ENCODE results near the gene C6orf132.

C6orf132 gene

GRCh38 chr6:42129360-42129676 lies 13.1 kb downstream of the C6orf132 start:
- Histone ChIP-seq H4K20me1 (ENCODE audit: insufficient read depth, low read length, poor library complexity, severe bottlenecking) (no peaks in the 10 kb centered on the region), H3K4me1 (ENCODE audit: insufficient read depth, low read length, poor library complexity, severe bottlenecking) (no peaks in the 10 kb centered on the region), H3K4me3 (ENCODE audit: low read length, poor library complexity, severe bottlenecking) (no peak overlapping the region), H2AFZ (ENCODE audit: low read length) (no peak overlapping the region), H3K4me2 (ENCODE audit: low read depth, low read length, poor library complexity, severe bottlenecking) (no peak overlapping the region), H3K79me2 (ENCODE audit: insufficient read depth, low read length) (no peaks in the 10 kb centered on the region), H3K9ac (ENCODE audit: low read depth, low read length, poor library complexity, severe bottlenecking) (no peak overlapping the region), H3K9me2 (replicated peaks; ENCODE audit: low read depth, low read length) (no peaks in the 10 kb centered on the region), H3F3A (ENCODE audit: low read depth) (no peaks in the 10 kb centered on the region), H3K27me3 (ENCODE audit: insufficient read depth, low read length, poor library complexity, severe bottlenecking) (no peaks in the 10 kb centered on the region), H3K9me3 (ENCODE audit: insufficient read depth, low read depth, low read length) (no peaks in the 10 kb centered on the region), H3K36me3 (ENCODE audit: insufficient read depth, low read length) (no peaks in the 10 kb centered on the region)
- TF ChIP-seq EZH2phosphoT487 (IDR thresholded peaks at IDR 0.05; ENCODE audit: borderline replicate concordance): no peak
- no peak for TF ChIP-seq CTCF (conservative IDR thresholded peaks at IDR 0.05; ENCODE audit: low read length)

- Histone ChIP-seq H4K20me1 (ENCODE audit: insufficient read depth, low read length, poor library complexity, severe bottlenecking) (no peaks in the 10 kb centered on the region), H2AFZ (ENCODE audit: low read length) (no peak overlapping the region), H3K4me2 (ENCODE audit: low read depth, low read length, poor library complexity, severe bottlenecking) (no peak overlapping the region), H3F3A (ENCODE audit: low read depth) (no peaks in the 10 kb centered on the region), H3K9me2 (replicated peaks; ENCODE audit: low read depth, low read length) (no peaks in the 10 kb centered on the region), H3K9me3 (ENCODE audit: insufficient read depth, low read depth, low read length) (no peaks in the 10 kb centered on the region), H3K9ac (ENCODE audit: low read depth, low read length, poor library complexity, severe bottlenecking) (no peak overlapping the region), H3K4me1 (ENCODE audit: insufficient read depth, low read length, poor library complexity, severe bottlenecking) (no peaks in the 10 kb centered on the region), H3K27me3 (ENCODE audit: insufficient read depth, low read length, poor library complexity, severe bottlenecking) (no peaks in the 10 kb centered on the region), H3K79me2 (ENCODE audit: insufficient read depth, low read length) (no peaks in the 10 kb centered on the region), H3K36me3 (ENCODE audit: insufficient read depth, low read length) (no peaks in the 10 kb centered on the region), H3K4me3 (ENCODE audit: low read length, poor library complexity, severe bottlenecking) (no peak overlapping the region)
- TF ChIP-seq EZH2phosphoT487 (IDR thresholded peaks at IDR 0.05; ENCODE audit: borderline replicate concordance) (no peak), CTCF (conservative IDR thresholded peaks at IDR 0.05; ENCODE audit: low read length) (no peak)
These were observed 13.7 kb downstream of the C6orf132 start for GRCh38 chr6:42128460-42129359.

- Histone ChIP-seq H3K4me3 (ENCODE audit: low read length, poor library complexity, severe bottlenecking) (no peak overlapping the region), H3K9me3 (ENCODE audit: insufficient read depth, low read depth, low read length) (no peaks in the 10 kb centered on the region), H2AFZ (ENCODE audit: low read length) (no peak overlapping the region), H3K36me3 (ENCODE audit: insufficient read depth, low read length) (no peaks in the 10 kb centered on the region), H3K27me3 (ENCODE audit: insufficient read depth, low read length, poor library complexity, severe bottlenecking) (no peaks in the 10 kb centered on the region), H3K9ac (ENCODE audit: low read depth, low read length, poor library complexity, severe bottlenecking) (no peak overlapping the region), H3K9me2 (replicated peaks; ENCODE audit: low read depth, low read length) (no peaks in the 10 kb centered on the region), H4K20me1 (ENCODE audit: insufficient read depth, low read length, poor library complexity, severe bottlenecking) (no peaks in the 10 kb centered on the region), H3F3A (ENCODE audit: low read depth) (no peaks in the 10 kb centered on the region), H3K4me2 (ENCODE audit: low read depth, low read length, poor library complexity, severe bottlenecking) (no peak overlapping the region), H3K4me1 (ENCODE audit: insufficient read depth, low read length, poor library complexity, severe bottlenecking) (no peaks in the 10 kb centered on the region), H3K79me2 (ENCODE audit: insufficient read depth, low read length) (no peaks in the 10 kb centered on the region)
- no peak for TF ChIP-seq CTCF (conservative IDR thresholded peaks at IDR 0.05; ENCODE audit: low read length)
- TF ChIP-seq EZH2phosphoT487 (IDR thresholded peaks at IDR 0.05; ENCODE audit: borderline replicate concordance): no peak
These were observed 16.8 kb downstream of the C6orf132 start for GRCh38 chr6:42125663-42126062.

Measured in Loucy (cell line).